ENCODE measurements around the gene SHISA9. TPM values are rescaled to one million over a fixed set of nuclear protein-coding genes. Genes with fewer than 3 reads are reported as not detected.
A peak's percentile ranks its signal among the peaks of the same experiment; 100 is the strongest.

SHISA9 gene
- polyA plus RNA-seq, 2 of the 4 experiments (the other 2 are of a cell fraction), result 0.16 TPM; not detected in 1

GRCh38 chr16:13155780-13156179 is 254.4 kb downstream of the SHISA9 start:
- no peaks in the 10 kb centered on the region for H3K4me1 ChIP-seq
- H3K4me2 ChIP-seq, result no peak overlapping the region
- no peak for ATAC-seq
- CTCF ChIA-PET, result no interaction called here
- no peak overlapping the region for H3K27ac ChIP-seq
- no peaks in the 10 kb centered on the region for H3K9me3 ChIP-seq
- POLR2A ChIA-PET, result no interaction called here
- FAIRE-seq, result no peak
- peak; percentile 3 for TF ChIP-seq MAFK (IDR thresholded peaks at IDR 0.05; ENCODE audit: partially characterized antibody)
- no peak for TF ChIP-seq HDAC2 (IDR thresholded peaks at IDR 0.05)
- 6% methylated on average over 3 of the region's 3 CpGs for WGBS (ENCODE audit: missing lambda C conversion rate)
- H3K4me3 ChIP-seq, result no peak overlapping the region
- DNase-seq (ENCODE audit: low read depth in 1 of 2, low spot score in 1 of 2), result no peak

GRCh38 chr16:13157082-13157481 is 255.7 kb downstream of the SHISA9 start:
- CTCF ChIA-PET, result interaction anchor here (1.3 kb wide), 1 partner anchor 10 kb away, joined by 3 read pairs; no protein-coding TSS in a partner anchor
- no peak for FAIRE-seq
- H3K27ac ChIP-seq, result no peak overlapping the region
- no peak for ATAC-seq
- TF ChIP-seq MAX (IDR thresholded peaks at IDR 0.05) (no peak), POLR2AphosphoS2 (conservative IDR thresholded peaks at IDR 0.05; ENCODE audit: low read length) (no peak), E2F6 (IDR thresholded peaks at IDR 0.05; ENCODE audit: borderline replicate concordance, low read depth) (no peak), CBX8 (IDR thresholded peaks at IDR 0.05) (no peak), KDM1A (IDR thresholded peaks at IDR 0.05; ENCODE audit: low read depth) (no peak), KDM5A (IDR thresholded peaks at IDR 0.05) (no peak)
- H3K4me2 ChIP-seq, result no peak overlapping the region
- DNase-seq (ENCODE audit: low read depth in 1 of 2, low spot score in 1 of 2), result no peak
- POLR2A ChIA-PET, result no interaction called here
- H3K4me3 ChIP-seq, result no peak overlapping the region
- no peaks in the 10 kb centered on the region for H3K9me3 ChIP-seq
- no peaks in the 10 kb centered on the region for H3K4me1 ChIP-seq
- 24% methylated on average over 3 of the region's 3 CpGs for WGBS (ENCODE audit: missing lambda C conversion rate)

- ChIA-PET CTCF (interaction anchor here (1.2 to 1.3 kb wide), 2 partner anchors 10 to 11 kb away, joined by 3 read pairs; no protein-coding TSS in a partner anchor), POLR2A (no interaction called here)
- Histone ChIP-seq H3K4me2 (peak overlapping the region; percentile 35; the same call in 1 of the 3 replicates), H3K9me3 (no peaks in the 10 kb centered on the region), H3K27ac (no peak overlapping the region), H3K4me1 (no peaks in the 10 kb centered on the region), H3K4me3 (no peak overlapping the region)
- ATAC-seq (no peak), FAIRE-seq (no peak), DNase-seq (ENCODE audit: low read depth in 1 of 2, low spot score in 1 of 2) (peak in 1 of 2 experiments; percentile 2)
- 95% methylated on average over 2 of the region's 3 CpGs for WGBS (ENCODE audit: missing lambda C conversion rate)
- TF ChIP-seq NR3C1 (IDR thresholded peaks at IDR 0.05) (no peak), ZC3H11A (IDR thresholded peaks at IDR 0.05) (no peak), EHMT2 (IDR thresholded peaks at IDR 0.05; ENCODE audit: low read depth) (no peak)
Observed at GRCh38 chr16:13158427-13158826, 257.0 kb downstream of the SHISA9 start.

GRCh38 chr16:13165024-13165423 is 263.6 kb downstream of the SHISA9 start:
- Histone ChIP-seq H3K9me3 (no peaks in the 10 kb centered on the region), H3K27ac (no peak overlapping the region), H3K4me2 (no peak overlapping the region), H3K4me1 (no peaks in the 10 kb centered on the region), H3K4me3 (no peak overlapping the region)
- POLR2A ChIA-PET, result no interaction called here
- WGBS (ENCODE audit: missing lambda C conversion rate), result 0% methylated on average over 1 of the region's 1 CpG
- FAIRE-seq (no peak), ATAC-seq (no peak), DNase-seq (ENCODE audit: low read depth in 1 of 2, low spot score in 1 of 2) (no peak)
- CTCF ChIA-PET, result no interaction called here
- no peak for TF ChIP-seq SMC3 (IDR thresholded peaks at IDR 0.05)

- H3K27ac ChIP-seq, result no peak overlapping the region
- H3K4me2 ChIP-seq, result no peak overlapping the region
- no peak overlapping the region for H3K4me3 ChIP-seq
- DNase-seq (ENCODE audit: low read depth in 1 of 2, low spot score in 1 of 2) (peak in 1 of 2 experiments; percentile 7), ATAC-seq (peak in 1 of 2 experiments; percentile 57; a peak in 3 of 6 replicates), FAIRE-seq (no peak)
- ChIA-PET CTCF (interaction anchor here (1.1 kb wide), 1 partner anchor 10 kb away, joined by 3 read pairs; no protein-coding TSS in a partner anchor), POLR2A (no interaction called here)
- H3K9me3 ChIP-seq, result no peaks in the 10 kb centered on the region
- H3K4me1 ChIP-seq, result no peaks in the 10 kb centered on the region
- 23% methylated on average over 4 of the region's 4 CpGs for WGBS (ENCODE audit: missing lambda C conversion rate)
- TF ChIP-seq HOXB13 (CRISPR knock-in tag; IDR thresholded peaks at IDR 0.05; ENCODE audit: low read depth) (no peak), HMGXB4 (CRISPR knock-in tag; IDR thresholded peaks at IDR 0.05; ENCODE audit: borderline replicate concordance) (no peak), FOXS1 (CRISPR knock-in tag; IDR thresholded peaks at IDR 0.05) (no peak), ZNF302 (CRISPR knock-in tag; IDR thresholded peaks at IDR 0.05) (no peak), MYC (IDR thresholded peaks at IDR 0.05; ENCODE audit: borderline replicate concordance, low read length) (no peak), KDM1A (IDR thresholded peaks at IDR 0.05; ENCODE audit: low read depth) (no peak), KDM5A (IDR thresholded peaks at IDR 0.05) (no peak), RFX5 (IDR thresholded peaks at IDR 0.05) (no peak), MAX (IDR thresholded peaks at IDR 0.05) (no peak), FOSB (CRISPR knock-in tag; IDR thresholded peaks at IDR 0.05) (no peak), ZSCAN20 (CRISPR knock-in tag; IDR thresholded peaks at IDR 0.05) (no peak), HES2 (IDR thresholded peaks at IDR 0.05) (no peak)
Observed at GRCh38 chr16:13168091-13168572, 266.7 kb downstream of the SHISA9 start.

Measured in A549 (cell line).